ENCODE data around the gene ARG1. TPM values are rescaled to one million over a fixed set of nuclear protein-coding genes. Genes with fewer than 3 reads are reported as not detected.

The ARG1 gene
- total RNA-seq, 4 donors from 2014 or later, result 1.9 to 2.3 TPM; not detected in 2

GRCh38 chr6:131549811-131550210, 23.2 kb upstream of the ARG1 start:
- DNase-seq, result no peak
- H3K4me3 ChIP-seq, result no peak overlapping the region
- TF ChIP-seq CTCF (IDR thresholded peaks at IDR 0.05 in 4 of 5, conservative IDR thresholded peaks at IDR 0.05 in 1 of 5) (no peak), POLR2A (IDR thresholded peaks at IDR 0.05) (no peak)
- H3K27ac ChIP-seq, result no peak overlapping the region
- in situ Hi-C loops (cut with MboI; ENCODE audit: low sequenced_read_pairs in 4 of 4) (loop anchor here in 1 of 4 donors (25.0 kb wide), 1 partner anchor 663 kb away; no protein-coding TSS in a partner anchor), intact Hi-C loops (cut with DNase I; ENCODE audit: low total_unique reads) (no loop called here)
- H3K36me3 ChIP-seq, result no peaks in the 10 kb centered on the region
- ATAC-seq, result no peak
- no peaks in the 10 kb centered on the region for H3K4me1 ChIP-seq
- H3K27me3 ChIP-seq, result no peaks in the 10 kb centered on the region
- H3K9me3 ChIP-seq, result no peaks in the 10 kb centered on the region

GRCh38 chr6:131551902-131552301, 21.1 kb upstream of the ARG1 start:
- Histone ChIP-seq H3K36me3 (no peaks in the 10 kb centered on the region), H3K4me1 (no peaks in the 10 kb centered on the region), H3K9me3 (no peaks in the 10 kb centered on the region), H3K27me3 (no peaks in the 10 kb centered on the region), H3K27ac (no peak overlapping the region), H3K4me3 (no peak overlapping the region)
- intact Hi-C loops (cut with DNase I; ENCODE audit: low total_unique reads) (no loop called here), in situ Hi-C loops (cut with MboI; ENCODE audit: low sequenced_read_pairs in 4 of 4) (no loop called here)
- no peak for TF ChIP-seq POLR2A (IDR thresholded peaks at IDR 0.05)
- no peak for TF ChIP-seq CTCF (IDR thresholded peaks at IDR 0.05 in 4 of 5, conservative IDR thresholded peaks at IDR 0.05 in 1 of 5)
- no peak for ATAC-seq
- no peak for DNase-seq

- Histone ChIP-seq H3K4me3 (no peak overlapping the region), H3K27ac (no peak overlapping the region), H3K4me1 (no peaks in the 10 kb centered on the region), H3K27me3 (no peaks in the 10 kb centered on the region), H3K9me3 (no peaks in the 10 kb centered on the region), H3K36me3 (no peaks in the 10 kb centered on the region)
- DNase-seq, result no peak
- in situ Hi-C loops (cut with MboI; ENCODE audit: low sequenced_read_pairs in 4 of 4) (no loop called here), intact Hi-C loops (cut with DNase I; ENCODE audit: low total_unique reads) (no loop called here)
- no peak for ATAC-seq
- TF ChIP-seq CTCF (IDR thresholded peaks at IDR 0.05 in 4 of 5, conservative IDR thresholded peaks at IDR 0.05 in 1 of 5) (no peak), POLR2A (IDR thresholded peaks at IDR 0.05) (no peak)
These were observed 20.5 kb upstream of the ARG1 start for GRCh38 chr6:131552572-131552971.

GRCh38 chr6:131555992-131556391, 17.0 kb upstream of the ARG1 start:
- TF ChIP-seq POLR2A (IDR thresholded peaks at IDR 0.05) (no peak), CTCF (IDR thresholded peaks at IDR 0.05 in 4 of 5, conservative IDR thresholded peaks at IDR 0.05 in 1 of 5) (no peak)
- DNase-seq (no peak), ATAC-seq (no peak)
- H3K36me3 ChIP-seq, result no peaks in the 10 kb centered on the region
- H3K27ac ChIP-seq, result no peak overlapping the region
- no peaks in the 10 kb centered on the region for H3K4me1 ChIP-seq
- H3K4me3 ChIP-seq, result no peak overlapping the region
- intact Hi-C loops (cut with DNase I; ENCODE audit: low total_unique reads) (no loop called here), in situ Hi-C loops (cut with MboI; ENCODE audit: low sequenced_read_pairs in 4 of 4) (no loop called here)
- no peaks in the 10 kb centered on the region for H3K9me3 ChIP-seq
- H3K27me3 ChIP-seq, result no peaks in the 10 kb centered on the region

GRCh38 chr6:131558922-131559321, 14.1 kb upstream of the ARG1 start:
- intact Hi-C loops (cut with DNase I; ENCODE audit: low total_unique reads) (no loop called here), in situ Hi-C loops (cut with MboI; ENCODE audit: low sequenced_read_pairs in 4 of 4) (no loop called here)
- Histone ChIP-seq H3K4me3 (no peak overlapping the region), H3K27ac (no peak overlapping the region), H3K4me1 (no peaks in the 10 kb centered on the region), H3K27me3 (no peaks in the 10 kb centered on the region), H3K36me3 (no peaks in the 10 kb centered on the region), H3K9me3 (no peaks in the 10 kb centered on the region)
- no peak for ATAC-seq
- no peak for DNase-seq
- TF ChIP-seq POLR2A (IDR thresholded peaks at IDR 0.05) (no peak), CTCF (IDR thresholded peaks at IDR 0.05 in 4 of 5, conservative IDR thresholded peaks at IDR 0.05 in 1 of 5) (no peak)
